HEK293 (cell line): Measurements from ENCODE around the gene PRF1.
"Not testable (repeated sequence)": the region's sequence is repeated elsewhere in the genome, so short reads cannot be mapped to it uniquely, and the experiment has no call there.

Source experiments
- CTCF ChIP-seq: fragments of 450-650 bp; formaldehyde crosslinking; IDR thresholded peaks from 2 replicates; pipeline ENCODE4 v1.5.1; 2016; ENCODE audit warnings: missing biosample characterization, missing genetic modification characterization
- REST ChIP-seq: fragments of 450-650 bp; formaldehyde crosslinking; IDR thresholded peaks from 2 replicates; pipeline ENCODE4 v1.5.1; 2016; ENCODE audit warnings: missing biosample characterization, missing genetic modification characterization

- TF ChIP-seq REST (tag by site-specific recombination); CTCF: not testable (repeated sequence)
These were observed 29.2 kb upstream of the PRF1 start for GRCh38 chr10:70631735-70632134.
